ENCODE measurements around the gene CD300LD.
"Not testable (repeated sequence)": the region's sequence is repeated elsewhere in the genome, so short reads cannot be mapped to it uniquely, and the experiment has no call there.

Gene CD300LD

DNA sequence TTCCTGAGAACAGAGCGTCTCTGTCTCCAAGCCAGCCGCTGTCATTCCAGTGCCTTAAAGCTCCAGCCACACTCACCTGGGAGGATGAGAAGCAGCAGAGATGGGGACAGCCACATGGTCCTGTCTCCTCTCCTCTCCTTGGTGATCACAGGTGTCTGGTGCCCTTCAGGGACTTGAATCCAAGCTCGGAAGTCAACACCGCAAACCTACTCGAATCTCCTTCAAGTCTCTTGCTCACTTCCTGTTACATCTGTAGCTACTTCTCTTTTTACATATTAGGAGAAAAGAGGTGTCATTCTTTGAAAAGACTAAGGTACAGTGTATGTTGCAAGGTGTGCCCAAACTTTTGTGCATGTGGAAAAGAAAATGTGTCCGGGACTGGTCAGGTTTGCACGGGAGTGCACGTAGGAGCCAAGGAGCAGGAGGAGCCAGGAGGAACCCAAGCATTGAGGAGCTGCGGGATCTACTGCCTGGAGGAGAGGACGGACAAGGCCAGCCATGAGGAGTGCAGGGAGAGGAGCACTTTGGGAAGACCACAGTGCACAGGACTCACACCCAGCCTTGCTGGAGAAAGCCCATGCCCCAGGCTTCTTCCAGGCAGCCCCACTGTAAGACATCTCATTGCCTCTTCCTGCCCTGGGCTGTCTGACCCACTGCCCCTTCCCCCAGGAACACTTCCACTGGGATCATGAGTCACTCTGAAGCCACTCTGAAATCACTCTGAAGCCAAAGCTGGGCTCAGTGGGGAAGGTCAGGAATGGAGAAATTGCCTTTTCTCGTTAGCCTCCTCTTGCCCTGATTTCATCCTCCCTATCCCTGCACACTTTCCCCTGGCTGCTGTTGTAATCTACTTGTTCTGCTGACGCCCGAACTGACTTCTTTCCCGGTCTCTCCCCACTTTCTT is at the start of gene CD300LD:
TSS of gene CD300LD (minus strand) at position 197 of the 904 bp plus-strand sequence. CDS start at position 116, 81 bp downstream.
- no peak for DNase-seq
- H3K4me3 ChIP-seq = no peak within 1 kb of the TSS
- intact Hi-C loops (cut with DNase I; ENCODE audit: low total_unique reads) = no loop called here
- peaks cover 0 to 5% (median 0%) of the 10 kb centered on the region in 3 donors for H3K9me3 ChIP-seq
- TF ChIP-seq, protein P1, sequence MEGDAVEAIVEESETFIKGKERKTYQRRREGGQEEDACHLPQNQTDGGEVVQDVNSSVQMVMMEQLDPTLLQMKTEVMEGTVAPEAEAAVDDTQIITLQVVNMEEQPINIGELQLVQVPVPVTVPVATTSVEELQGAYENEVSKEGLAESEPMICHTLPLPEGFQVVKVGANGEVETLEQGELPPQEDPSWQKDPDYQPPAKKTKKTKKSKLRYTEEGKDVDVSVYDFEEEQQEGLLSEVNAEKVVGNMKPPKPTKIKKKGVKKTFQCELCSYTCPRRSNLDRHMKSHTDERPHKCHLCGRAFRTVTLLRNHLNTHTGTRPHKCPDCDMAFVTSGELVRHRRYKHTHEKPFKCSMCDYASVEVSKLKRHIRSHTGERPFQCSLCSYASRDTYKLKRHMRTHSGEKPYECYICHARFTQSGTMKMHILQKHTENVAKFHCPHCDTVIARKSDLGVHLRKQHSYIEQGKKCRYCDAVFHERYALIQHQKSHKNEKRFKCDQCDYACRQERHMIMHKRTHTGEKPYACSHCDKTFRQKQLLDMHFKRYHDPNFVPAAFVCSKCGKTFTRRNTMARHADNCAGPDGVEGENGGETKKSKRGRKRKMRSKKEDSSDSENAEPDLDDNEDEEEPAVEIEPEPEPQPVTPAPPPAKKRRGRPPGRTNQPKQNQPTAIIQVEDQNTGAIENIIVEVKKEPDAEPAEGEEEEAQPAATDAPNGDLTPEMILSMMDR (IDR thresholded peaks at IDR 0.05) = no peak
- H3K27me3 ChIP-seq = no peaks in the 10 kb centered on the region
- no peaks in the 10 kb centered on the region for H3K4me1 ChIP-seq
- no peak within 1 kb of the TSS for H3K27ac ChIP-seq
- H3K36me3 ChIP-seq = no peaks in the 10 kb centered on the region

DNA sequence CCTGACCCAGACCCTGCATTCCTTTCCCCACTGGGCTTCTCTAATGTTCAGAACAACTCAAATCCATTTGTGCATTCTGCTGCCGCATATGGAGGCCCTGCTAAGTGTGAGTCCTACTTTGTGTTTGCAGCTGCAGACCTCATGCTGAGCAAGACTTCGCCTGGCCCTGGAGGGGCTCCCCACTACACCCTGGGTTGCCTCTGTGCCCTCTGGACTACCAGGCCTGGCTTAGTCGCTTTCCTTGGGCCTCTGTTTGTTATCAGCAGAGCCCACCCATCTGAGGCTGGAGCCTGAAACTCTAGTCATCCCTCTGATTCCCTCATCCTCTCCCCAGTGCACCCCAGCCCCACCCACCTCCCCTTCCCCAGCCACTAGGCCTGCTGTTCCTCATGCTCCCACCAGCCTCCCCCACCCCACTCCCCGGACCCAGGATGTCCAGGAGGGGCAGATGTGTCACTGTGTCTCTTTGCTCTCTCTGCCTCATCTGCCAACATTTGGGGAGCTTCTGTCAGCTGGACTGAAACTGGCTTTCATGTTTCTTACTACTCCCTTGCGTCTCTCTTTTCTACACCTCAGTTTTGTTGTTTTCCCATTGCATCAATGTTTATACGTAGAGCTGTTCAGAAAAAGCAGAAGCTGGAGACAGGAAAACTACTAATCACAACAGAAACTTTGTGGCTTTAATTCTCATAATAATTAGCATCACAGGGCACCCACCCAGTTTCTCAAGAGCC is 49.3 kb upstream of the CD300LD start:
- Histone ChIP-seq H3K36me3 (no peaks in the 10 kb centered on the region), H3K27ac (no peak overlapping the region), H3K4me3 (no peak overlapping the region), H3K9me3 (no peaks in the 10 kb centered on the region), H3K4me1 (no peaks in the 10 kb centered on the region), H3K27me3 (peaks cover 0 to 15% of the 10 kb centered on the region in 2 donors)
- DNase-seq = peak in 1 of 2 donors; percentile 40
- intact Hi-C loops (cut with DNase I; ENCODE audit: low total_unique reads) = no loop called here
- TF ChIP-seq, protein P1 (IDR thresholded peaks at IDR 0.05) = no peak

DNA sequence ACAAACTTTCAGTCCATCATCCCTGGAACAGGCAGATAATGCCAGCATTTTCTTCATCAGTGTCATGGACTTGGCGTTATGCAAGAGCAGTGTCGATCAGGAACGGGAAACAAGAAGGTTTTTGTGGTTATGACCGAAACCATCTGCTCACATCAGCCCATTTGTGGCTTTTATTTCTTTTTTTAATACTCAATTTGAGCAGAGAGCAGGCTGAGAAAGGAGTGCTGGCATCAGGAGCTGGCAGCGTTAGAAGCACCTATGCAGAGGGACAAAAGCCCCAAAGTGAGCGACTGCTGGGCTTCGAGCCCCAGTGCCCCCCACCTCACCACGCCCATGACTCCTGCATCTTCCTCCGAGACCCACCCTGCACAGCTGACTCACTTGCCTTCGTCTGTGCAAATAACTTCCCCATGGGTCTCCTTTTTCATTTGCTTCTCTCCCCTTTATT is 47.6 kb upstream of the CD300LD start:
- Histone ChIP-seq H3K27me3 (peaks cover 0 to 30% of the 10 kb centered on the region in 2 donors), H3K36me3 (no peaks in the 10 kb centered on the region), H3K9me3 (no peaks in the 10 kb centered on the region), H3K4me3 (no peak overlapping the region), H3K4me1 (no peaks in the 10 kb centered on the region), H3K27ac (no peak overlapping the region)
- DNase-seq = peak; percentile 23 to 65
- TF ChIP-seq, protein P1 (IDR thresholded peaks at IDR 0.05) = no peak
- intact Hi-C loops (cut with DNase I; ENCODE audit: low total_unique reads) = no loop called here

- H3K9me3 ChIP-seq = no peaks in the 10 kb centered on the region
- no peak overlapping the region for H3K27ac ChIP-seq
- no peaks in the 10 kb centered on the region for H3K36me3 ChIP-seq
- no peak overlapping the region for H3K4me3 ChIP-seq
- H3K27me3 ChIP-seq = peaks cover 0 to 45% of the 10 kb centered on the region in 2 donors
- peak in 1 of 2 donors; percentile 5 for DNase-seq
- intact Hi-C loops (cut with DNase I; ENCODE audit: low total_unique reads) = no loop called here
- H3K4me1 ChIP-seq = no peaks in the 10 kb centered on the region
- TF ChIP-seq, protein P1 (IDR thresholded peaks at IDR 0.05) = no peak
Measured at GRCh38 chr17:74637926-74638325, 45.8 kb upstream of the CD300LD start.

GRCh38 chr17:74637265-74637664 is 45.2 kb upstream of the CD300LD start:
- DNase-seq = peak in 1 of 2 donors; percentile 52
- no peaks in the 10 kb centered on the region for H3K9me3 ChIP-seq
- H3K27ac ChIP-seq = no peak overlapping the region
- no peak overlapping the region for H3K4me3 ChIP-seq
- H3K4me1 ChIP-seq = no peaks in the 10 kb centered on the region
- TF ChIP-seq, protein P1 (IDR thresholded peaks at IDR 0.05) = no peak
- H3K36me3 ChIP-seq = no peaks in the 10 kb centered on the region
- H3K27me3 ChIP-seq = peaks cover 0 to 43% of the 10 kb centered on the region in 2 donors
- intact Hi-C loops (cut with DNase I; ENCODE audit: low total_unique reads) = no loop called here

DNA sequence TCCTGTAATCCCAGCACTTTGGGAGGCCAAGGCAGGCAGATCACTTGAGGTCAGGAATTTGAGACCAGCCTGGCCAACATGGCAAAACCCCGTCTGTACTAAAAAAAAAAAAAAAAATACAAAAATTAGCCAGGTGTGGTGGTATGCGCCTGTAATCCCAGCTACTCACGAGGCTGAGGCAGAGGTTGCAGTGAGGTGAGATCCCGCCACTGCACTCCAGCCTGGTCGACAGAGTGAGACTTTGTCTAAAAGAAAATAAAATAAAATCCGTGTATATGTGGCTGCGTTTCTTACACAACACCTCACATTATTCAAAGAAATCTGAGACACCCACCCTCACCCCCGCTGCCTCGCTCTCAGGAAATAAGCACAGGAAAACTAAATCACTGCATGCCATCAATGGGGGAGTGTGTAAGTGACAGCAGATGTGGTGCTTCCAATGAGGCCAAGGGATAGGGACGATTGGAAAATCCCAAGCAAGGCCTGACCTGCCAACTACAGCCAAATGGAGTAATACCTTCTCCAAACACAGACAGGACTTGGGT is 44.5 kb upstream of the CD300LD start:
- H3K27ac ChIP-seq, H3K4me1 ChIP-seq: not testable (repeated sequence)

More for the DNA sequence above, 44.5 kb upstream of the CD300LD start:
- H3K36me3 ChIP-seq; H3K4me3 ChIP-seq; intact Hi-C loops (cut with DNase I; ENCODE audit: low total_unique reads); H3K9me3 ChIP-seq: not testable (repeated sequence)
- peaks cover 0 to 43% of the 10 kb centered on the region in 2 donors for H3K27me3 ChIP-seq
- DNase-seq = peak in 1 of 2 donors; percentile 23

All from tibial artery (tissue), 4 donors.